ENCODE results near the gene SZT2.

SZT2 gene

DNA sequence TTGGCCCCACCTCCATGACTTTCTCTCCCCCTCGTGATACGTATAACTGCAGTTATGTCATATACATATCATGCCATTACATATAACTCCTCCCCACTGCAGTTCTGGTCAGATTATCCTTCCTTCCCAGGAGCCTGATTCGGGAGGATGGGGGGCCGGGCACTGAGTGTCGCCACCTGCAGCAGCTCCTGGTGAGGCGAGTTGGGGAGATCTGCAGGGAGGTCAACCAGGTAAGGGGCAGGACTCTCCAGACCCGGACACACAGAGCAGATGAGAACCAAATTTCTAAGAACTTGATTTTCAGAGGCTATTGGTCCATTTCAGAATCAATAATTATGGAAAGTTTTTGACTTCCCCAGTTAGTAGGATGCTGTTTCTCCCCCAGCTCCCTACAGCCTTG lies 44.6 kb downstream of the SZT2 start:
- Histone ChIP-seq H3K4me2 (ENCODE audit: insufficient read depth, low read length) (no peak overlapping the region), H3K27ac (ENCODE audit: low read length) (no peak overlapping the region), H2AFZ (ENCODE audit: low read depth, low read length) (no peak overlapping the region), H3K27me3 (ENCODE audit: insufficient read depth, low read length, poor library complexity) (no peaks in the 10 kb centered on the region), H3K4me3 (ENCODE audit: low read depth in 1 of 2, low read length in 2 of 2) (no peak overlapping the region), H3K9me3 (ENCODE audit: insufficient read depth, low read length, severe bottlenecking) (no peaks in the 10 kb centered on the region), H4K20me1 (ENCODE audit: insufficient read depth, low read length) (peaks cover 4% of the 10 kb centered on the region; the same call in 1 of the 2 replicates), H3K36me3 (ENCODE audit: insufficient read depth, low read length) (peaks cover 90% of the 10 kb centered on the region), H3K79me2 (ENCODE audit: insufficient read depth, low read length) (no peaks in the 10 kb centered on the region), H3K4me1 (ENCODE audit: insufficient read depth, low read length) (no peaks in the 10 kb centered on the region), H3K9ac (ENCODE audit: low read depth, low read length) (no peak overlapping the region)
- DNase-seq, result no peak
- ATAC-seq (ENCODE audit: insufficient read depth, low read depth), result no peak
- TF ChIP-seq CTCF (IDR thresholded peaks at IDR 0.05; ENCODE audit: borderline replicate concordance, extremely low read depth, low read length, poor library complexity, severe bottlenecking), result no peak
- TF ChIP-seq EZH2 (IDR thresholded peaks at IDR 0.05; ENCODE audit: borderline replicate concordance, low read depth, low read length, severe bottlenecking), result no peak

GRCh38 chr1:43435146-43436145 lies 45.7 kb downstream of the SZT2 start:
- H3K36me3 ChIP-seq (ENCODE audit: insufficient read depth, low read length), result peaks cover 90% of the 10 kb centered on the region
- H3K9ac ChIP-seq (ENCODE audit: low read depth, low read length), result no peak overlapping the region

GRCh38 chr1:43436371-43436770 lies 46.7 kb downstream of the SZT2 start:
- TF ChIP-seq EZH2 (IDR thresholded peaks at IDR 0.05; ENCODE audit: borderline replicate concordance, low read depth, low read length, severe bottlenecking) (no peak), CTCF (IDR thresholded peaks at IDR 0.05; ENCODE audit: borderline replicate concordance, extremely low read depth, low read length, poor library complexity, severe bottlenecking) (no peak)
- H3K27me3 ChIP-seq (ENCODE audit: insufficient read depth, low read length, poor library complexity), result no peaks in the 10 kb centered on the region
- H3K36me3 ChIP-seq (ENCODE audit: insufficient read depth, low read length), result peaks cover 90% of the 10 kb centered on the region
- no peak overlapping the region for H2AFZ ChIP-seq (ENCODE audit: low read depth, low read length)
- H3K4me3 ChIP-seq (ENCODE audit: low read depth in 1 of 2, low read length in 2 of 2), result no peak overlapping the region
- H3K9ac ChIP-seq (ENCODE audit: low read depth, low read length), result no peak overlapping the region
- no peak for DNase-seq
- no peak overlapping the region for H3K27ac ChIP-seq (ENCODE audit: low read length)
- no peaks in the 10 kb centered on the region for H3K9me3 ChIP-seq (ENCODE audit: insufficient read depth, low read length, severe bottlenecking)
- no peaks in the 10 kb centered on the region for H3K4me1 ChIP-seq (ENCODE audit: insufficient read depth, low read length)
- no peak for ATAC-seq (ENCODE audit: insufficient read depth, low read depth)
- H3K4me2 ChIP-seq (ENCODE audit: insufficient read depth, low read length), result no peak overlapping the region
- H4K20me1 ChIP-seq (ENCODE audit: insufficient read depth, low read length), result no peaks in the 10 kb centered on the region
- no peaks in the 10 kb centered on the region for H3K79me2 ChIP-seq (ENCODE audit: insufficient read depth, low read length)

More at GRCh38 chr1:43435146-43436145, 45.7 kb downstream of the SZT2 start:
- H3K4me1 ChIP-seq (ENCODE audit: insufficient read depth, low read length), result no peaks in the 10 kb centered on the region
- DNase-seq (no peak), ATAC-seq (ENCODE audit: insufficient read depth, low read depth) (no peak)
- peaks cover 2% of the 10 kb centered on the region; the same call in 1 of the 2 replicates for H4K20me1 ChIP-seq (ENCODE audit: insufficient read depth, low read length)
- no peak for TF ChIP-seq EZH2 (IDR thresholded peaks at IDR 0.05; ENCODE audit: borderline replicate concordance, low read depth, low read length, severe bottlenecking)
- TF ChIP-seq CTCF (IDR thresholded peaks at IDR 0.05; ENCODE audit: borderline replicate concordance, extremely low read depth, low read length, poor library complexity, severe bottlenecking), result no peak
- no peak overlapping the region for H2AFZ ChIP-seq (ENCODE audit: low read depth, low read length)
- H3K4me3 ChIP-seq (ENCODE audit: low read depth in 1 of 2, low read length in 2 of 2), result no peak overlapping the region
- H3K79me2 ChIP-seq (ENCODE audit: insufficient read depth, low read length), result no peaks in the 10 kb centered on the region
- no peaks in the 10 kb centered on the region for H3K27me3 ChIP-seq (ENCODE audit: insufficient read depth, low read length, poor library complexity)
- H3K9me3 ChIP-seq (ENCODE audit: insufficient read depth, low read length, severe bottlenecking), result no peaks in the 10 kb centered on the region
- H3K27ac ChIP-seq (ENCODE audit: low read length), result no peak overlapping the region
- H3K4me2 ChIP-seq (ENCODE audit: insufficient read depth, low read length), result no peak overlapping the region
